DLD1 (cell line): ENCODE measurements around the gene TSPYL6.

Experiments
- in situ Hi-C: cut with HindIII; loops from 2 replicates; pipeline ENCODE4 v1.10.0; 2017; ENCODE audit warnings: low sequenced_read_pairs

Gene TSPYL6

GRCh38 chr2:54258166-54258565 lies 2.1 kb upstream of the TSPYL6 start:
- in situ Hi-C loops, result no loop called here

- in situ Hi-C loops, result no loop called here
These were observed 569 bp downstream of the TSPYL6 start for GRCh38 chr2:54255230-54256090.

- in situ Hi-C loops, result no loop called here
These were observed 1.8 kb downstream of the TSPYL6 start for GRCh38 chr2:54254180-54254579.

GRCh38 chr2:54249629-54250028 lies 6.4 kb downstream of the TSPYL6 start:
- in situ Hi-C loops, result no loop called here

- in situ Hi-C loops, result no loop called here
These were observed 8.9 kb downstream of the TSPYL6 start for GRCh38 chr2:54247115-54247514.

GRCh38 chr2:54240515-54241469 lies 15.2 kb downstream of the TSPYL6 start:
- in situ Hi-C loops, result no loop called here

- in situ Hi-C loops, result no loop called here
These were observed 16.6 kb downstream of the TSPYL6 start for GRCh38 chr2:54239427-54239826.

- in situ Hi-C loops, result no loop called here
These were observed 18.6 kb downstream of the TSPYL6 start for GRCh38 chr2:54237428-54237827.

GRCh38 chr2:54233832-54234649 lies 22.0 kb downstream of the TSPYL6 start:
- in situ Hi-C loops, result no loop called here

GRCh38 chr2:54228945-54229344 lies 27.1 kb downstream of the TSPYL6 start:
- in situ Hi-C loops, result no loop called here

GRCh38 chr2:54227798-54228197 lies 28.2 kb downstream of the TSPYL6 start:
- in situ Hi-C loops, result no loop called here

GRCh38 chr2:54226260-54226659 lies 29.8 kb downstream of the TSPYL6 start:
- in situ Hi-C loops, result no loop called here

GRCh38 chr2:54224997-54225396 lies 31.0 kb downstream of the TSPYL6 start:
- in situ Hi-C loops, result no loop called here

GRCh38 chr2:54213082-54213481 lies 42.9 kb downstream of the TSPYL6 start:
- in situ Hi-C loops, result no loop called here

- in situ Hi-C loops, result no loop called here
These were observed 43.6 kb downstream of the TSPYL6 start for GRCh38 chr2:54212456-54212855.

GRCh38 chr2:54209379-54209778 lies 46.6 kb downstream of the TSPYL6 start:
- in situ Hi-C loops, result no loop called here

- in situ Hi-C loops, result no loop called here
These were observed 47.4 kb downstream of the TSPYL6 start for GRCh38 chr2:54208364-54209240.

- in situ Hi-C loops, result no loop called here
These were observed 48.3 kb downstream of the TSPYL6 start for GRCh38 chr2:54207666-54208195.

GRCh38 chr2:54206596-54206995 lies 49.4 kb downstream of the TSPYL6 start:
- in situ Hi-C loops, result no loop called here

GRCh38 chr2:54204476-54204875 lies 51.6 kb downstream of the TSPYL6 start:
- in situ Hi-C loops, result no loop called here
